ENCODE data around the gene ATP5MG.

DNA sequence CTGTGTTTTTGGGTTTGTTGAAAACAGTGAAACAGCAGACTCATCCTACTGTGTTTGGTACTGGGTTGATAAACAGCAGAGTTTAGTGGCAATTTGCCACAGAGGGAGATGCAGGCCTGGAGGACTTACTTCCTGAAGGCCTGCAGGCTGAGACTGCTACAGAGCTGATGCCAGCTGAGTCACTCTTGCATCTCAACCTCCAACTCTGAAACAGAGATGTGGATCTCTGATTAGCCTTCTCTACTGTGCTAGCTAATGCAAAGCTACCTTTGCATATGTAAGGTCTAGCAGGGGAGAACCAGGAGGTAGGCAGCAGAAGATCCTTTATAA is 14.3 kb downstream of the ATP5MG start:
- no peak for TF ChIP-seq POLR2A (IDR thresholded peaks at IDR 0.05)
- TF ChIP-seq, protein P1, sequence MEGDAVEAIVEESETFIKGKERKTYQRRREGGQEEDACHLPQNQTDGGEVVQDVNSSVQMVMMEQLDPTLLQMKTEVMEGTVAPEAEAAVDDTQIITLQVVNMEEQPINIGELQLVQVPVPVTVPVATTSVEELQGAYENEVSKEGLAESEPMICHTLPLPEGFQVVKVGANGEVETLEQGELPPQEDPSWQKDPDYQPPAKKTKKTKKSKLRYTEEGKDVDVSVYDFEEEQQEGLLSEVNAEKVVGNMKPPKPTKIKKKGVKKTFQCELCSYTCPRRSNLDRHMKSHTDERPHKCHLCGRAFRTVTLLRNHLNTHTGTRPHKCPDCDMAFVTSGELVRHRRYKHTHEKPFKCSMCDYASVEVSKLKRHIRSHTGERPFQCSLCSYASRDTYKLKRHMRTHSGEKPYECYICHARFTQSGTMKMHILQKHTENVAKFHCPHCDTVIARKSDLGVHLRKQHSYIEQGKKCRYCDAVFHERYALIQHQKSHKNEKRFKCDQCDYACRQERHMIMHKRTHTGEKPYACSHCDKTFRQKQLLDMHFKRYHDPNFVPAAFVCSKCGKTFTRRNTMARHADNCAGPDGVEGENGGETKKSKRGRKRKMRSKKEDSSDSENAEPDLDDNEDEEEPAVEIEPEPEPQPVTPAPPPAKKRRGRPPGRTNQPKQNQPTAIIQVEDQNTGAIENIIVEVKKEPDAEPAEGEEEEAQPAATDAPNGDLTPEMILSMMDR (IDR thresholded peaks at IDR 0.05 in 8 of 11, conservative IDR thresholded peaks at IDR 0.05 in 3 of 11): no peak
